RWPE2 (cell line): Measurements from ENCODE around the gene COL23A1.

ENCODE experiments used
- ATAC-seq: fragments of 200-7000 bp; cut with Tn5 transposase; 3 replicates; pipeline ENCODE4 v1.9.1; 2021; ENCODE audit warnings: low read depth
- DNase-seq: peaks from one replicate; pipeline ENCODE4 v3.0.0-alpha.2; 2020; ENCODE audit warnings: low spot score
- H3K27ac ChIP-seq: fragments of 450-650 bp; 2 replicates; pipeline ENCODE4 v1.5.1; 2017; ENCODE audit warnings: mild to moderate bottlenecking; ENCODE audit not compliant: poor library complexity, severe bottlenecking
- H3K27me3 ChIP-seq: fragments of 250-450 bp; sonication (Bioruptor Pico); 2 replicates; pipeline ENCODE4 v1.5.1; 2021; ENCODE audit warnings: mild to moderate bottlenecking, moderate library complexity; ENCODE audit not compliant: insufficient read depth, poor library complexity, severe bottlenecking
- H3K36me3 ChIP-seq: fragments of 250-450 bp; sonication (Bioruptor Pico); 2 replicates; pipeline ENCODE4 v1.5.1; 2020; ENCODE audit warnings: low read depth, mild to moderate bottlenecking, moderate library complexity
- H3K4me1 ChIP-seq: fragments of 250-450 bp; sonication (Bioruptor Pico); 2 replicates; pipeline ENCODE4 v1.5.1; 2021; ENCODE audit warnings: mild to moderate bottlenecking, moderate library complexity; ENCODE audit not compliant: insufficient read depth, poor library complexity, severe bottlenecking
- H3K4me3 ChIP-seq: fragments of 250-450 bp; sonication (Bioruptor Pico); 2 replicates; pipeline ENCODE4 v1.5.1; 2021; ENCODE audit warnings: mild to moderate bottlenecking, moderate library complexity; ENCODE audit not compliant: severe bottlenecking
- H3K9me3 ChIP-seq: fragments of 250-450 bp; sonication (Bioruptor Pico); 2 replicates; pipeline ENCODE4 v1.5.1; 2021; ENCODE audit warnings: mild to moderate bottlenecking, moderate library complexity; ENCODE audit not compliant: severe bottlenecking
- CTCF ChIP-seq: fragments of 450-650 bp; IDR thresholded peaks from one replicate; pipeline ENCODE4 v1.5.1; 2017; ENCODE audit warnings: mild to moderate bottlenecking, moderate library complexity; ENCODE audit not compliant: poor library complexity, severe bottlenecking

The COL23A1 gene

GRCh38 chr5:178522361-178522760 is 67.8 kb downstream of the COL23A1 start:
- DNase-seq, result no peak
- Histone ChIP-seq H3K27me3 (no peaks in the 10 kb centered on the region), H3K4me1 (no peaks in the 10 kb centered on the region), H3K36me3 (no peaks in the 10 kb centered on the region), H3K4me3 (no peak overlapping the region), H3K9me3 (no peaks in the 10 kb centered on the region), H3K27ac (no peak overlapping the region)
- ATAC-seq, result no peak
- TF ChIP-seq CTCF, result no peak

- no peaks in the 10 kb centered on the region for H3K9me3 ChIP-seq
- no peak for TF ChIP-seq CTCF
- no peaks in the 10 kb centered on the region for H3K4me1 ChIP-seq
- no peak overlapping the region for H3K27ac ChIP-seq
- DNase-seq (no peak), ATAC-seq (no peak)
- H3K4me3 ChIP-seq, result no peak overlapping the region
- H3K36me3 ChIP-seq, result no peaks in the 10 kb centered on the region
- H3K27me3 ChIP-seq, result no peaks in the 10 kb centered on the region
These were observed 69.3 kb downstream of the COL23A1 start for GRCh38 chr5:178520851-178521250.

GRCh38 chr5:178519804-178520203 is 70.4 kb downstream of the COL23A1 start:
- TF ChIP-seq CTCF, result no peak
- no peak overlapping the region for H3K4me3 ChIP-seq
- no peaks in the 10 kb centered on the region for H3K4me1 ChIP-seq
- no peaks in the 10 kb centered on the region for H3K36me3 ChIP-seq
- no peak overlapping the region for H3K27ac ChIP-seq
- no peak for DNase-seq
- no peak for ATAC-seq
- H3K9me3 ChIP-seq, result no peaks in the 10 kb centered on the region
- H3K27me3 ChIP-seq, result no peaks in the 10 kb centered on the region

- no peak for ATAC-seq
- H3K27ac ChIP-seq, result no peak overlapping the region
- no peak for TF ChIP-seq CTCF
These were observed 71.0 kb downstream of the COL23A1 start for GRCh38 chr5:178519155-178519554.

GRCh38 chr5:178516504-178517235 is 73.5 kb downstream of the COL23A1 start:
- peaks cover 9% of the 10 kb centered on the region for H3K9me3 ChIP-seq
- H3K27me3 ChIP-seq, result no peaks in the 10 kb centered on the region
- H3K4me1 ChIP-seq, result no peaks in the 10 kb centered on the region
- no peak for DNase-seq
- no peak for ATAC-seq
- TF ChIP-seq CTCF, result no peak
- H3K4me3 ChIP-seq, result no peak overlapping the region
- H3K36me3 ChIP-seq, result no peaks in the 10 kb centered on the region
- no peak overlapping the region for H3K27ac ChIP-seq

More at GRCh38 chr5:178519155-178519554, 71.0 kb downstream of the COL23A1 start:
- Histone ChIP-seq H3K4me1 (no peaks in the 10 kb centered on the region), H3K9me3 (peaks cover 2% of the 10 kb centered on the region), H3K27me3 (no peaks in the 10 kb centered on the region), H3K4me3 (no peak overlapping the region), H3K36me3 (no peaks in the 10 kb centered on the region)
- DNase-seq, result no peak
